Erythroblast (primary cell): ENCODE measurements around the gene FN1.

Experiments
- DNase-seq, 2 experiments: peaks; one replicate each; lab custom pipeline; 2025; lab: John Stamatoyannopoulos, UW
- GATA1 ChIP-seq: IDR thresholded peaks from 2 replicates; pipeline ENCODE4 v1.6.1; 2011; ENCODE audit warnings: low read depth, mild to moderate bottlenecking, control low read depth, low read length, moderate library complexity
- POLR2A ChIP-seq: IDR thresholded peaks from 2 replicates; pipeline ENCODE4 v1.6.1; 2011; ENCODE audit warnings: mild to moderate bottlenecking, low read length

Gene FN1

GRCh38 chr2:215311625-215312396 is 124.1 kb downstream of the FN1 start, which contains the start of gene ATIC:
Gene ATIC (plus strand): TSS chr2:215312059. CDS start chr2:215312143, 84 bp downstream.
- TF ChIP-seq POLR2A, result peak; percentile 84
- no peak for TF ChIP-seq GATA1
- DNase-seq, result peak; percentile 94

- peak; percentile 64 to 69 for DNase-seq
These were observed 124.6 kb downstream of the FN1 start for GRCh38 chr2:215311259-215311624.
